Neural cell (in vitro differentiated cells): ENCODE data around the gene SCN7A. TPM values are rescaled to one million over a fixed set of nuclear protein-coding genes. Genes with fewer than 3 reads are reported as not detected.

Experiments used
- H2AFZ ChIP-seq: fragments of 200-600, 300-800 bp; sonication (generic), shearing (Covaris generic); 2 replicates; pipeline ENCODE4 v1.6.0; 2014; ENCODE audit warnings: low read depth, mild to moderate bottlenecking, antibody characterized with exemption, low read length, moderate library complexity
- H3F3A ChIP-seq: fragments of 200-600 bp; shearing (Covaris generic); 2 replicates; pipeline ENCODE4 v1.6.1; 2016; ENCODE audit warnings: mild to moderate bottlenecking, moderate library complexity, mixed read lengths, antibody characterized with exemption, low read length; ENCODE audit not compliant: insufficient read depth, poor library complexity, severe bottlenecking
- H3K27ac ChIP-seq: fragments of 200-600, 300-800 bp; sonication (generic), shearing (Covaris generic); 2 replicates; pipeline ENCODE4 v1.5.1; 2014; ENCODE audit warnings: mild to moderate bottlenecking, low read length, moderate library complexity
- H3K27me3 ChIP-seq: fragments of 300-800, 200-600 bp; sonication (generic), shearing (Covaris generic); 2 replicates; pipeline ENCODE4 v1.6.0; 2014; ENCODE audit warnings: mild to moderate bottlenecking, low read depth, low read length, moderate library complexity; ENCODE audit not compliant: insufficient read depth
- H3K36me3 ChIP-seq: fragments of 300-800, 200-600 bp; sonication (generic), shearing (Covaris generic); 2 replicates; pipeline ENCODE4 v1.5.1; 2014; ENCODE audit warnings: mild to moderate bottlenecking, antibody characterized with exemption, low read length, moderate library complexity; ENCODE audit not compliant: insufficient read depth
- H3K4me2 ChIP-seq: fragments of 300-800, 200-600 bp; sonication (generic), shearing (Covaris generic); 2 replicates; pipeline ENCODE4 v1.6.0; 2014; ENCODE audit warnings: mild to moderate bottlenecking, low read length
- H3K4me3 ChIP-seq: fragments of 300-800, 200-600 bp; sonication (generic), shearing (Covaris generic); 2 replicates; pipeline ENCODE4 v1.5.1; 2014; ENCODE audit warnings: mild to moderate bottlenecking, low read length, moderate library complexity
- H3K79me2 ChIP-seq: fragments of 200-600 bp; shearing (Covaris generic); replicated peaks from 2 replicates; pipeline ENCODE4 v1.6.0; 2014; ENCODE audit warnings: mild to moderate bottlenecking, low read length, moderate library complexity; ENCODE audit not compliant: insufficient read depth
- H3K9ac ChIP-seq: fragments of 300-800, 200-600 bp; sonication (generic), shearing (Covaris generic); 2 replicates; pipeline ENCODE4 v1.6.1; 2016; ENCODE audit warnings: mild to moderate bottlenecking, low read length, mixed read lengths
- H3K9me2 ChIP-seq: fragments of 200-600 bp; shearing (Covaris generic); 2 replicates; pipeline ENCODE4 v1.6.1; 2016; ENCODE audit warnings: mild to moderate bottlenecking, low read length, mixed read lengths; ENCODE audit not compliant: insufficient read depth
- H3K9me3 ChIP-seq: fragments of 200-600, 300-800 bp; sonication (generic), shearing (Covaris generic); 2 replicates; pipeline ENCODE4 v1.6.1; 2016; ENCODE audit warnings: mild to moderate bottlenecking, mixed run types, low read length, moderate library complexity, mixed read lengths
- H4K20me1 ChIP-seq: fragments of 200-600 bp; shearing (Covaris generic); 2 replicates; pipeline ENCODE4 v1.6.1; 2016; ENCODE audit warnings: mild to moderate bottlenecking, mixed run types; ENCODE audit not compliant: insufficient read depth
- CTCF ChIP-seq: fragments of 450-650 bp; IDR thresholded peaks from 2 replicates; pipeline ENCODE4 v1.5.1; 2014; ENCODE audit warnings: antibody characterized with exemption, mild to moderate bottlenecking, moderate library complexity; ENCODE audit not compliant: poor library complexity, severe bottlenecking
- EP300 ChIP-seq: fragments of 450-650 bp; conservative IDR thresholded peaks from 2 replicates; pipeline ENCODE4 v1.6.1; 2014; ENCODE audit warnings: antibody characterized with exemption, mild to moderate bottlenecking, moderate library complexity; ENCODE audit not compliant: poor library complexity, severe bottlenecking
- EZH2 ChIP-seq: fragments of 200-600, 300-800 bp; shearing (Covaris generic), sonication (generic); IDR thresholded peaks from 2 replicates; pipeline ENCODE4 v1.6.1; 2014; ENCODE audit warnings: antibody characterized with exemption, low read length, borderline replicate concordance, mild to moderate bottlenecking; ENCODE audit not compliant: insufficient read depth, poor library complexity, severe bottlenecking
- MXI1 ChIP-seq: fragments of 450-650 bp; conservative IDR thresholded peaks from 2 replicates; pipeline ENCODE4 v1.6.1; 2014; ENCODE audit warnings: antibody characterized with exemption, mild to moderate bottlenecking; ENCODE audit not compliant: poor library complexity, severe bottlenecking
- POLR2AphosphoS5 ChIP-seq: IDR thresholded peaks from 2 replicates; pipeline ENCODE4 v1.6.1; 2012
- RAD21 ChIP-seq: fragments of 450-650 bp; conservative IDR thresholded peaks from 2 replicates; pipeline ENCODE4 v1.6.1; 2014; ENCODE audit warnings: antibody characterized with exemption, mild to moderate bottlenecking, moderate library complexity
- SMC3 ChIP-seq: fragments of 450-650 bp; conservative IDR thresholded peaks from 2 replicates; pipeline ENCODE4 v1.6.1; 2014; ENCODE audit warnings: antibody characterized with exemption, mild to moderate bottlenecking, moderate library complexity; ENCODE audit not compliant: poor library complexity
- TAF1 ChIP-seq: IDR thresholded peaks from 2 replicates; pipeline ENCODE4 v1.6.1; 2012; ENCODE audit warnings: low read depth
- polyA plus RNA-seq: library from polyadenylated mRNA; depleted of rRNA; stranded (reverse); fragments of >200 nt; gene quantifications from 2 replicates; pipeline ENCODE4 v1.2.3, GENCODE V29; 2014
- TF ChIP-seq, protein P1 (sequence below): IDR thresholded peaks from 2 replicates; pipeline ENCODE4 v1.6.1; 2012; ENCODE audit warnings: borderline replicate concordance

SCN7A gene
- polyA plus RNA-seq, 1 donor from 2014 or later, result 0.09 TPM

DNA sequence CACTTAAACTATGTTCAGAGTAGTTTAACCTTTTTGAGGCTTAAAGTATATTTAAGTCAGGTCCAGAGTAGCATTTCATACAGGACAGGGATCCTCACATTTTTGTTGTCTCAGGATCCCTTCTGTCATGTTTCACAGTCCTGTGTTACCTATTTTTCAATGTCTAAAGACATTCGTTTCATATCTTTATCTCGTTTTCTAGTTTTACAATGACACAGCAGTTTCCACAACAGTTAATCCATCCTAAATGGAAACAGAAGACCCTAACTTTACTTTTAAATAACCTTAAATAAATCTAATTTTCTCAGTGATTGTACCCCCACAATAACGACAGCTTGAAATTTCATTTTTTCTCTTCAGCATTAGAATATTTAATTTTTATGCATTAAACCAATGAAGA lies 101.0 kb downstream of the SCN7A start:
- TF ChIP-seq SMC3, result no peak
- TF ChIP-seq, protein P1, sequence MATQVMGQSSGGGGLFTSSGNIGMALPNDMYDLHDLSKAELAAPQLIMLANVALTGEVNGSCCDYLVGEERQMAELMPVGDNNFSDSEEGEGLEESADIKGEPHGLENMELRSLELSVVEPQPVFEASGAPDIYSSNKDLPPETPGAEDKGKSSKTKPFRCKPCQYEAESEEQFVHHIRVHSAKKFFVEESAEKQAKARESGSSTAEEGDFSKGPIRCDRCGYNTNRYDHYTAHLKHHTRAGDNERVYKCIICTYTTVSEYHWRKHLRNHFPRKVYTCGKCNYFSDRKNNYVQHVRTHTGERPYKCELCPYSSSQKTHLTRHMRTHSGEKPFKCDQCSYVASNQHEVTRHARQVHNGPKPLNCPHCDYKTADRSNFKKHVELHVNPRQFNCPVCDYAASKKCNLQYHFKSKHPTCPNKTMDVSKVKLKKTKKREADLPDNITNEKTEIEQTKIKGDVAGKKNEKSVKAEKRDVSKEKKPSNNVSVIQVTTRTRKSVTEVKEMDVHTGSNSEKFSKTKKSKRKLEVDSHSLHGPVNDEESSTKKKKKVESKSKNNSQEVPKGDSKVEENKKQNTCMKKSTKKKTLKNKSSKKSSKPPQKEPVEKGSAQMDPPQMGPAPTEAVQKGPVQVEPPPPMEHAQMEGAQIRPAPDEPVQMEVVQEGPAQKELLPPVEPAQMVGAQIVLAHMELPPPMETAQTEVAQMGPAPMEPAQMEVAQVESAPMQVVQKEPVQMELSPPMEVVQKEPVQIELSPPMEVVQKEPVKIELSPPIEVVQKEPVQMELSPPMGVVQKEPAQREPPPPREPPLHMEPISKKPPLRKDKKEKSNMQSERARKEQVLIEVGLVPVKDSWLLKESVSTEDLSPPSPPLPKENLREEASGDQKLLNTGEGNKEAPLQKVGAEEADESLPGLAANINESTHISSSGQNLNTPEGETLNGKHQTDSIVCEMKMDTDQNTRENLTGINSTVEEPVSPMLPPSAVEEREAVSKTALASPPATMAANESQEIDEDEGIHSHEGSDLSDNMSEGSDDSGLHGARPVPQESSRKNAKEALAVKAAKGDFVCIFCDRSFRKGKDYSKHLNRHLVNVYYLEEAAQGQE, result no peak
- no peak for TF ChIP-seq TAF1
- Histone ChIP-seq H4K20me1 (no peaks in the 10 kb centered on the region), H3K9me2 (no peaks in the 10 kb centered on the region), H3K27me3 (no peaks in the 10 kb centered on the region), H3K4me2 (no peak overlapping the region), H3F3A (no peaks in the 10 kb centered on the region), H3K79me2 (no peaks in the 10 kb centered on the region), H3K9me3 (no peaks in the 10 kb centered on the region), H3K4me3 (no peak overlapping the region), H2AFZ (no peak overlapping the region), H3K9ac (no peak overlapping the region), H3K27ac (no peak overlapping the region), H3K36me3 (no peaks in the 10 kb centered on the region)

- no peaks in the 10 kb centered on the region for H3K79me2 ChIP-seq
- H3K9ac ChIP-seq, result no peak overlapping the region
- no peak overlapping the region for H2AFZ ChIP-seq
- no peaks in the 10 kb centered on the region for H3K9me3 ChIP-seq
- H3K27me3 ChIP-seq, result no peaks in the 10 kb centered on the region
- H4K20me1 ChIP-seq, result no peaks in the 10 kb centered on the region
- H3F3A ChIP-seq, result no peaks in the 10 kb centered on the region
- no peaks in the 10 kb centered on the region for H3K9me2 ChIP-seq
- H3K4me3 ChIP-seq, result no peak overlapping the region
- no peak overlapping the region for H3K4me2 ChIP-seq
- no peaks in the 10 kb centered on the region for H3K36me3 ChIP-seq
- no peak overlapping the region for H3K27ac ChIP-seq
- TF ChIP-seq TAF1 (no peak), SMC3 (no peak), RAD21 (no peak), EP300 (no peak), EZH2 (no peak), POLR2AphosphoS5 (no peak), MXI1 (no peak), CTCF (no peak)
- TF ChIP-seq, protein P1, result no peak
These were observed 105.5 kb downstream of the SCN7A start for GRCh38 chr2:166388481-166389070.
